ENCODE results near the gene TTC16.

The TTC16 gene

GRCh38 chr9:127734247-127734746 lies 18.4 kb downstream of the TTC16 start:
- Mint-ChIP-seq H3K4me3 (peak overlapping the region; percentile 85), H3K9me3 (no peaks in the 10 kb centered on the region), H3K4me1 (peaks cover 3% of the 10 kb centered on the region), H3K27me3 (no peaks in the 10 kb centered on the region), H3K36me3 (peaks cover 18% of the 10 kb centered on the region), H3K27ac (peak overlapping the region; percentile 69)
- ATAC-seq (ENCODE audit: low read depth) (no peak), DNase-seq (ENCODE audit: low spot score in 2 of 2) (no peak)

- Mint-ChIP-seq H3K27me3 (no peaks in the 10 kb centered on the region), H3K4me3 (peak within 1 kb of the TSS; percentile 85), H3K9me3 (no peaks in the 10 kb centered on the region), H3K27ac (peak within 1 kb of the TSS; percentile 97), H3K4me1 (peaks cover 3% of the 10 kb centered on the region), H3K36me3 (peaks cover 19% of the 10 kb centered on the region)
- peak; percentile 99 for DNase-seq (ENCODE audit: low spot score in 2 of 2)
- ATAC-seq (ENCODE audit: low read depth) = peak; percentile 89
Observed at GRCh38 chr9:127734747-127735529, 19.1 kb downstream of the TTC16 start, which contains the start of gene TOR2A. TSS of gene TOR2A (minus strand) at chr9:127735294. CDS start at chr9:127735270, 24 bp downstream.

DNA sequence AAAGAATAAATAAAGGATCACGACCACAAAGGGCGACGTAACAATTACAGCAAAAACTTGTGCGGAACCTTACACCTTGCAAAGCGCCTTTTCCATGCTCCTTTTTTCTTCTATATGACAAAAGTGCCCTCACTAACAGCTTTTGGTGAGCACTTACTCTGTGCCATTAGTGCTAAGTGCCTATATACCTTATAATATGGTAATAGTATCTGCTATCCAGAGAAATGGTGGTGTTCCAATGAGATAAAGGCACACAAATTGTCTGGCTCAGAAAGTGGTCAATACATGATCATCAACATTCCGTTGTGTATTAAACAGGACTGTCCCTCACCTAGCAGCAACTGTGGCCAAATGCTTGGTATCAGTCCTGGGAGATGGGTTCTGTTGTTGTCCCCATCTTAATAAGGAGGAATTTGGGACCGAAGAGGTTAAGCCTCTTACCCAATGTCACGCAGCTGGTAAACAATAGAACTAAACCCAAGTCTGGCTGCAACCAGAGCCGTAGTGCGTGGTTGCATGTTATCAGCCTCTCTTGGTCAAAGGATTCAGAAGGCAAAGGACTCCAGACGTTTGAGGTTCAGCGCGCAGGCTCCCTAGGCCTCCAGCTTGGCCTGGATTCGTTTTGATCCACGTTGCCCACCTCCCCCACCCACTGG lies 19.8 kb downstream of the TTC16 start:
- ATAC-seq (ENCODE audit: low read depth) = no peak
- Mint-ChIP-seq H3K36me3 (peaks cover 17% of the 10 kb centered on the region), H3K4me1 (peaks cover 3% of the 10 kb centered on the region), H3K9me3 (no peaks in the 10 kb centered on the region), H3K4me3 (peak overlapping the region; percentile 85), H3K27ac (peak overlapping the region; percentile 97), H3K27me3 (no peaks in the 10 kb centered on the region)
- DNase-seq (ENCODE audit: low spot score in 2 of 2) = no peak

GRCh38 chr9:127738666-127739065 lies 22.8 kb downstream of the TTC16 start:
- H3K36me3 Mint-ChIP-seq = peaks cover 25% of the 10 kb centered on the region
- peaks cover 2% of the 10 kb centered on the region for H3K4me1 Mint-ChIP-seq
- peak overlapping the region; percentile 97 for H3K27ac Mint-ChIP-seq

DNA sequence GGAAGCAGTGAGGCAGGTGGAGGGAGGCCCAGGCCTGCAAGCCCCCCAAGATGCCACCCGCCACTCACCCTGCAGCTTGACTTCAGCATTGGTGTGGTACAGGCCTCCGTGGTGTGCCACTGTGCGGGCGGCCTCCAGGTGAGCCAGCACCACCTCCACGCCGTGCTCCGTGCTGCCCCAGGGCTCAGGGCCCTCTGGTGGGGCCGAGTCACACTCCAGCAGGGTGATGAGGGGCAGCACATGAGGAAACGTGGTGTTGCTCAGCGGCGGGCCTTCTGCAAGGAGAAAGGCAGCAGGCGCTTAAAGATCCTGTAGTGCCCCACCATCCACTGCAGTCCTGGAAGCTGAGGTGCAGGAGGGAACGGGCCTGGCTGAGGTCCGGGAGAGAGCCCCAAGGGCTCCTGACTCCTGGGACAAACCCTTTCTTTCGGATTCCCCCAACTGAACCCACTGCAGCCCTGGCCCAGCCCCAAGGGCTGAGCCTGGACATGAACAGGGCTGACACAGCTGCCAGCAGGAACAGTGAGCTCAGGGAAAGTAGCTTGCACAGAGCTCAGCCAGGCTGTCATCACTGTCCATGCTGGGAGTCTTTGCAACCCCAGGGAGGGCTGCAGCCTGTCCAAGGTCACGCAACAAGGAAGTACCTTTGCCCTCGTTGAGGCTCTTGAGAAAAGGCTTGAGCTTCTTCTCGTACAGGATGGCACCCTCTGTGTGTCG lies 23.9 kb downstream of the TTC16 start:
- H3K27ac Mint-ChIP-seq = peak overlapping the region; percentile 84

More at GRCh38 chr9:127738666-127739065, 22.8 kb downstream of the TTC16 start:
- DNase-seq (ENCODE audit: low spot score in 2 of 2) = no peak
- H3K27me3 Mint-ChIP-seq = no peaks in the 10 kb centered on the region
- ATAC-seq (ENCODE audit: low read depth) = no peak
- H3K9me3 Mint-ChIP-seq = no peaks in the 10 kb centered on the region
- H3K4me3 Mint-ChIP-seq = no peak overlapping the region

DNA sequence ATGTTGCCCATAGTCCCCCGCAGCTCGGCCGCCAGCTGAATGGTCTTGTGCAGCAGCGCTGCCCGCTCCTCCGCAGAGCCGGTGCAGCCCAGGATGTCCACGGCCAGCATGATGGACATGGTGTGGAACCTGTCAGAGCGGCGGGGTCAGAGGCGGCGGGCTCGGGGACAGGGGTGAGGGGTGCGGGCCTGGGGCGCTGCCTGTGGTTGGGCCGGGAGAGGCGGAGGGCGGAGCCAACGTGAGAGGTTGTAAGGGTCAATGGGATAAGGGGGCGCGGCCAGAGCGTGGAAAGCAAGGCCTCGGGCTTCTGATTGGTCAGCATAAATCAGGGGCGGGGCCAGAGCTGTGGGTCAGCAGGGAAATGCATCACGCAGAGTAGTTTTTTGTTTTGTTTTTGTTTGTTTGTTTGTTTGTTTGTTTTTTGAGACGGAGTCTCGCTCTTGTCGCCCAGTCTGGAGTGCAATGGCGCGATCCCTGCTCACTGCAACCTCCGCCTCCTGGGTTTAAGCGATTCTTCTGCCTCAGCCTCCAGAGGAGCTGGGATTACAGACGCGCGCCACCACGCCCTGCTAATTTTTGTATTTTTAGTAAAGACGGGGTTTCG lies 26.1 kb downstream of the TTC16 start:
- H3K27me3 Mint-ChIP-seq = no peaks in the 10 kb centered on the region
- ATAC-seq (ENCODE audit: low read depth) (no peak), DNase-seq (ENCODE audit: low spot score in 2 of 2) (no peak)
- no peak overlapping the region for H3K4me3 Mint-ChIP-seq
- H3K4me1 Mint-ChIP-seq = no peaks in the 10 kb centered on the region
- H3K36me3 Mint-ChIP-seq = peaks cover 24% of the 10 kb centered on the region
- no peaks in the 10 kb centered on the region for H3K9me3 Mint-ChIP-seq
- peak overlapping the region; percentile 64 for H3K27ac Mint-ChIP-seq

More for the DNA sequence above, 23.9 kb downstream of the TTC16 start:
- ATAC-seq (ENCODE audit: low read depth) (no peak), DNase-seq (ENCODE audit: low spot score in 2 of 2) (no peak)
- Mint-ChIP-seq H3K4me3 (no peak overlapping the region), H3K36me3 (peaks cover 25% of the 10 kb centered on the region), H3K4me1 (no peaks in the 10 kb centered on the region), H3K9me3 (no peaks in the 10 kb centered on the region), H3K27me3 (no peaks in the 10 kb centered on the region)

- Mint-ChIP-seq H3K4me1 (no peaks in the 10 kb centered on the region), H3K27ac (peak overlapping the region; percentile 64), H3K27me3 (no peaks in the 10 kb centered on the region), H3K4me3 (no peak overlapping the region), H3K9me3 (no peaks in the 10 kb centered on the region), H3K36me3 (peaks cover 23% of the 10 kb centered on the region)
- DNase-seq (ENCODE audit: low spot score in 2 of 2) (no peak), ATAC-seq (ENCODE audit: low read depth) (no peak)
Observed at GRCh38 chr9:127742435-127743088, 26.7 kb downstream of the TTC16 start.

DNA sequence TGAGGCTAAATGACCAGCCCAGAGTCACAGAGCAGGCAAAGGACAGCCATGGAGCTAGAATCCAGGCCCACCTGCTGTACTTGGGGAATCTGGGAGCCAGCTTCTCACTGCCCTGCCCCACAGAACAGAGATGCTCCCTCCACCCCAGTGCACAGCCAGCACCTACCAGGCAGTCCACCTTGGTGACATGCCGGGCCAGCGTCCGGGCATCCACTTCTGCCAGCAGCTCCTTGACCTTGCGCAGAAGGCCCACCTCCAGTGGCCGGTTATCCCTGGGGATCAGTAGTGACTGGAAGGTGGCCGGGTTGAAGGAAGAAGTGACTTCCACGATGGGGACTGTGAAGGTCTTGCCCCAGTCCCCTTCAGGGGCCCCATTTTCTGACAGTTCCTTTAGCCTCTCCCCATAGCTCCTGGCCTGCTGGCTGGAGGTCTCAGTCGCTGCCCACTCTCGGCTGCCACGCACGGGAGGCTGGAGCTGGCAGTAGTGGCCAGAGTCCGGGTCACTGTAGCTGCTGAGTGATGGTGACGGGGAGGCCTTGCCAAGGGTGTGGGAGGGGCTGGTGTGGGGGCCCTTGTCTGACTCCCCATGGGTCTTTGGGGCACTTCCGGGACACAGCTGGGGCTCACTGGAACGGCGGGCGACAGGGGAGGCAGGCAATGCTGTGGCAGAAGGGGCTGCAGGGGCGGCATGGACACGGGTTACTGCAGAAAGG lies 28.7 kb downstream of the TTC16 start:
- DNase-seq (ENCODE audit: low spot score in 2 of 2) (no peak), ATAC-seq (ENCODE audit: low read depth) (no peak)
- Mint-ChIP-seq H3K9me3 (no peaks in the 10 kb centered on the region), H3K4me3 (no peak overlapping the region), H3K27me3 (no peaks in the 10 kb centered on the region), H3K27ac (peak overlapping the region; percentile 39), H3K36me3 (peaks cover 18% of the 10 kb centered on the region), H3K4me1 (no peaks in the 10 kb centered on the region)

GRCh38 chr9:127746959-127747569 lies 31.2 kb downstream of the TTC16 start:
- Mint-ChIP-seq H3K4me3 (no peak overlapping the region), H3K9me3 (no peaks in the 10 kb centered on the region), H3K27me3 (no peaks in the 10 kb centered on the region), H3K36me3 (peaks cover 18% of the 10 kb centered on the region), H3K4me1 (peaks cover 2% of the 10 kb centered on the region), H3K27ac (peak overlapping the region; percentile 11)
- ATAC-seq (ENCODE audit: low read depth) (no peak), DNase-seq (ENCODE audit: low spot score in 2 of 2) (no peak)

GRCh38 chr9:127749090-127749787 lies 33.4 kb downstream of the TTC16 start:
- DNase-seq (ENCODE audit: low spot score in 2 of 2) (no peak), ATAC-seq (ENCODE audit: low read depth) (no peak)
- Mint-ChIP-seq H3K9me3 (no peaks in the 10 kb centered on the region), H3K4me3 (no peak overlapping the region), H3K4me1 (peaks cover 6% of the 10 kb centered on the region), H3K27ac (no peak overlapping the region), H3K27me3 (no peaks in the 10 kb centered on the region), H3K36me3 (peaks cover 20% of the 10 kb centered on the region)

- peaks cover 6% of the 10 kb centered on the region for H3K4me1 Mint-ChIP-seq
- H3K9me3 Mint-ChIP-seq = no peaks in the 10 kb centered on the region
- peaks cover 18% of the 10 kb centered on the region for H3K36me3 Mint-ChIP-seq
- DNase-seq (ENCODE audit: low spot score in 2 of 2) (no peak), ATAC-seq (ENCODE audit: low read depth) (no peak)
- H3K4me3 Mint-ChIP-seq = no peak overlapping the region
- no peaks in the 10 kb centered on the region for H3K27me3 Mint-ChIP-seq
- no peak overlapping the region for H3K27ac Mint-ChIP-seq
Observed at GRCh38 chr9:127751269-127752054, 35.6 kb downstream of the TTC16 start.
